Liver (tissue), 3 donors: ENCODE data around the gene SCAI.

Source experiments
- FOXA1 ChIP-seq: IDR thresholded peaks from 2 replicates; pipeline ENCODE4 v1.6.1; 2016; ENCODE audit warnings: antibody characterized with exemption
- GABPA ChIP-seq, 2 donors: IDR thresholded peaks in 1 of 2; conservative IDR thresholded peaks in 1 of 2; 2 replicates each; pipeline ENCODE4 v1.6.1; 2016; ENCODE audit warnings: antibody characterized with exemption in 2 of 2, mild to moderate bottlenecking in 1 of 2, moderate library complexity in 1 of 2
- HNF4G ChIP-seq: IDR thresholded peaks from 2 replicates; pipeline ENCODE4 v1.6.1; 2016; ENCODE audit warnings: antibody characterized with exemption
- TAF1 ChIP-seq: conservative IDR thresholded peaks from 2 replicates; pipeline ENCODE4 v1.6.1; 2016; ENCODE audit warnings: antibody characterized with exemption, mild to moderate bottlenecking
- TF ChIP-seq, protein P1 (sequence below): fragments of 150-350 bp; IDR thresholded peaks from 2 replicates; pipeline ENCODE4 v1.5.1; 2017; ENCODE audit warnings: improper control_type of control experiment, low read depth, low read length; ENCODE audit not compliant: missing input control
- TF ChIP-seq, protein P2 (sequence below): IDR thresholded peaks from 2 replicates; pipeline ENCODE4 v1.6.1; 2016; ENCODE audit warnings: antibody characterized with exemption
- TF ChIP-seq, protein P3 (sequence below): IDR thresholded peaks from 2 replicates; pipeline ENCODE4 v1.6.1; 2016; ENCODE audit warnings: antibody characterized with exemption
- TF ChIP-seq, protein P4 (sequence below): IDR thresholded peaks from 2 replicates; pipeline ENCODE4 v1.6.1; 2016; ENCODE audit warnings: antibody characterized with exemption, mild to moderate bottlenecking
- donor health status: healthy.
- donor health status: healthy.

DNA sequence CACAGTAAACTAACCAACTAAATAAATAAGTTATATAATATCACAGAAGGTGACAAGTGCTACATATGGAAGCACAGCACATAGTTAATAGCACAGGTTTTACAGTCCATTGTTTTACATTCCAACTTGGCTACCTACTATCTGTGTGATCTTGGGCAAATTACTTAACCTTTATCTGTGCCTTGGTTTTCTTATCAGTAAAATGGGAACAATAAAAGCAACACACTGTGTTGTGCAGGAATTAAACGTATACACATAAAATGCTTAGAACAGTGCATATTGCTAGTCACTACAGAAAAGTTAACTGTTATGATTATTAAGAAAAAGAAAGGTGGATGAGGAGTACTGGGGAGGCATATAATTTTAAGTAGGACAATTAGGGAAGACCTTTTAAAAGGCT is 159.6 kb downstream of the SCAI start:
- TF ChIP-seq, protein P1, sequence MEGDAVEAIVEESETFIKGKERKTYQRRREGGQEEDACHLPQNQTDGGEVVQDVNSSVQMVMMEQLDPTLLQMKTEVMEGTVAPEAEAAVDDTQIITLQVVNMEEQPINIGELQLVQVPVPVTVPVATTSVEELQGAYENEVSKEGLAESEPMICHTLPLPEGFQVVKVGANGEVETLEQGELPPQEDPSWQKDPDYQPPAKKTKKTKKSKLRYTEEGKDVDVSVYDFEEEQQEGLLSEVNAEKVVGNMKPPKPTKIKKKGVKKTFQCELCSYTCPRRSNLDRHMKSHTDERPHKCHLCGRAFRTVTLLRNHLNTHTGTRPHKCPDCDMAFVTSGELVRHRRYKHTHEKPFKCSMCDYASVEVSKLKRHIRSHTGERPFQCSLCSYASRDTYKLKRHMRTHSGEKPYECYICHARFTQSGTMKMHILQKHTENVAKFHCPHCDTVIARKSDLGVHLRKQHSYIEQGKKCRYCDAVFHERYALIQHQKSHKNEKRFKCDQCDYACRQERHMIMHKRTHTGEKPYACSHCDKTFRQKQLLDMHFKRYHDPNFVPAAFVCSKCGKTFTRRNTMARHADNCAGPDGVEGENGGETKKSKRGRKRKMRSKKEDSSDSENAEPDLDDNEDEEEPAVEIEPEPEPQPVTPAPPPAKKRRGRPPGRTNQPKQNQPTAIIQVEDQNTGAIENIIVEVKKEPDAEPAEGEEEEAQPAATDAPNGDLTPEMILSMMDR: no peak
- TF ChIP-seq GABPA (IDR thresholded peaks at IDR 0.05 in 1 of 2, conservative IDR thresholded peaks at IDR 0.05 in 1 of 2): no peak
- TF ChIP-seq, protein P2, sequence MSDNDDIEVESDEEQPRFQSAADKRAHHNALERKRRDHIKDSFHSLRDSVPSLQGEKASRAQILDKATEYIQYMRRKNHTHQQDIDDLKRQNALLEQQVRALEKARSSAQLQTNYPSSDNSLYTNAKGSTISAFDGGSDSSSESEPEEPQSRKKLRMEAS: no peak
- TF ChIP-seq, protein P3, sequence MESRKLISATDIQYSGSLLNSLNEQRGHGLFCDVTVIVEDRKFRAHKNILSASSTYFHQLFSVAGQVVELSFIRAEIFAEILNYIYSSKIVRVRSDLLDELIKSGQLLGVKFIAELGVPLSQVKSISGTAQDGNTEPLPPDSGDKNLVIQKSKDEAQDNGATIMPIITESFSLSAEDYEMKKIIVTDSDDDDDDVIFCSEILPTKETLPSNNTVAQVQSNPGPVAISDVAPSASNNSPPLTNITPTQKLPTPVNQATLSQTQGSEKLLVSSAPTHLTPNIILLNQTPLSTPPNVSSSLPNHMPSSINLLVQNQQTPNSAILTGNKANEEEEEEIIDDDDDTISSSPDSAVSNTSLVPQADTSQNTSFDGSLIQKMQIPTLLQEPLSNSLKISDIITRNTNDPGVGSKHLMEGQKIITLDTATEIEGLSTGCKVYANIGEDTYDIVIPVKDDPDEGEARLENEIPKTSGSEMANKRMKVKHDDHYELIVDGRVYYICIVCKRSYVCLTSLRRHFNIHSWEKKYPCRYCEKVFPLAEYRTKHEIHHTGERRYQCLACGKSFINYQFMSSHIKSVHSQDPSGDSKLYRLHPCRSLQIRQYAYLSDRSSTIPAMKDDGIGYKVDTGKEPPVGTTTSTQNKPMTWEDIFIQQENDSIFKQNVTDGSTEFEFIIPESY: no peak
- TF ChIP-seq FOXA1: no peak
- TF ChIP-seq HNF4G: no peak
- no peak for TF ChIP-seq TAF1
- TF ChIP-seq, protein P4, sequence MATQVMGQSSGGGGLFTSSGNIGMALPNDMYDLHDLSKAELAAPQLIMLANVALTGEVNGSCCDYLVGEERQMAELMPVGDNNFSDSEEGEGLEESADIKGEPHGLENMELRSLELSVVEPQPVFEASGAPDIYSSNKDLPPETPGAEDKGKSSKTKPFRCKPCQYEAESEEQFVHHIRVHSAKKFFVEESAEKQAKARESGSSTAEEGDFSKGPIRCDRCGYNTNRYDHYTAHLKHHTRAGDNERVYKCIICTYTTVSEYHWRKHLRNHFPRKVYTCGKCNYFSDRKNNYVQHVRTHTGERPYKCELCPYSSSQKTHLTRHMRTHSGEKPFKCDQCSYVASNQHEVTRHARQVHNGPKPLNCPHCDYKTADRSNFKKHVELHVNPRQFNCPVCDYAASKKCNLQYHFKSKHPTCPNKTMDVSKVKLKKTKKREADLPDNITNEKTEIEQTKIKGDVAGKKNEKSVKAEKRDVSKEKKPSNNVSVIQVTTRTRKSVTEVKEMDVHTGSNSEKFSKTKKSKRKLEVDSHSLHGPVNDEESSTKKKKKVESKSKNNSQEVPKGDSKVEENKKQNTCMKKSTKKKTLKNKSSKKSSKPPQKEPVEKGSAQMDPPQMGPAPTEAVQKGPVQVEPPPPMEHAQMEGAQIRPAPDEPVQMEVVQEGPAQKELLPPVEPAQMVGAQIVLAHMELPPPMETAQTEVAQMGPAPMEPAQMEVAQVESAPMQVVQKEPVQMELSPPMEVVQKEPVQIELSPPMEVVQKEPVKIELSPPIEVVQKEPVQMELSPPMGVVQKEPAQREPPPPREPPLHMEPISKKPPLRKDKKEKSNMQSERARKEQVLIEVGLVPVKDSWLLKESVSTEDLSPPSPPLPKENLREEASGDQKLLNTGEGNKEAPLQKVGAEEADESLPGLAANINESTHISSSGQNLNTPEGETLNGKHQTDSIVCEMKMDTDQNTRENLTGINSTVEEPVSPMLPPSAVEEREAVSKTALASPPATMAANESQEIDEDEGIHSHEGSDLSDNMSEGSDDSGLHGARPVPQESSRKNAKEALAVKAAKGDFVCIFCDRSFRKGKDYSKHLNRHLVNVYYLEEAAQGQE: no peak
